CD4-positive, alpha-beta T cell (primary cell): ENCODE measurements around the gene PIK3IP1. TPM values are rescaled to one million over a fixed set of nuclear protein-coding genes. Genes with fewer than 3 reads are reported as not detected.

Experiments used
- ATAC-seq: fragments of 200-7000 bp; cut with Tn5 transposase; one replicate; pipeline ENCODE4 v1.10.0; 2022; ENCODE audit warnings: mild to moderate bottlenecking; ENCODE audit not compliant: poor library complexity
- CTCF ChIA-PET: fragments of 350-600 bp; sonication (Branson Sonifier 250); formaldehyde crosslinking; loops from one replicate; lab custom pipeline; 2021; ENCODE audit warnings: antibody characterized with exemption, inconsistent platforms; lab: Charles Lee
- POLR2A ChIA-PET: fragments of 350-600 bp; sonication (Branson Sonifier 250); formaldehyde crosslinking; loops from one replicate; lab custom pipeline; 2021; ENCODE audit warnings: antibody characterized with exemption, inconsistent platforms; lab: Charles Lee
- DNase-seq, 14 experiments: peaks; one replicate each; pipeline ENCODE4 v3.0.0-alpha.2; 2013 to 2020; ENCODE audit warnings: mixed read lengths in 2 of 14
- H3K27ac ChIP-seq, 2 donors: one replicate each; pipeline versions ENCODE4 v1.5.1 to v1.7.0; 2013; ENCODE audit warnings: low read length in 2 of 2, low read depth in 1 of 2, mild to moderate bottlenecking in 1 of 2
- H3K27me3 ChIP-seq, 2 experiments: 1 replicate in 1 of 2; 2 replicates in 1 of 2; pipeline versions ENCODE4 v1.6.1 to v1.7.0; 2013; ENCODE audit warnings: low read length in 2 of 2, control low read depth in 1 of 2, mild to moderate bottlenecking in 1 of 2, moderate library complexity in 1 of 2; ENCODE audit not compliant: insufficient read depth in 2 of 2, control insufficient read depth in 1 of 2
- H3K36me3 ChIP-seq: one replicate; pipeline ENCODE4 v1.6.1; 2013; ENCODE audit warnings: low read length, control low read depth; ENCODE audit not compliant: insufficient read depth
- H3K4me1 ChIP-seq: one replicate; pipeline ENCODE4 v1.6.1; 2013; ENCODE audit warnings: low read length, control low read depth; ENCODE audit not compliant: insufficient read depth
- H3K4me3 ChIP-seq: one replicate; pipeline ENCODE4 v1.5.1; 2013; ENCODE audit warnings: mild to moderate bottlenecking, low read length, moderate library complexity
- H3K9me3 ChIP-seq, 2 experiments: 1 replicate in 1 of 2; 2 replicates in 1 of 2; pipeline versions ENCODE4 v1.6.1 to v1.7.0; 2013; ENCODE audit warnings: low read length in 2 of 2, mild to moderate bottlenecking in 2 of 2, control low read depth in 1 of 2, moderate library complexity in 1 of 2; ENCODE audit not compliant: control insufficient read depth in 1 of 2, insufficient read depth in 1 of 2
- H3K27ac Mint-ChIP-seq: one replicate; pipeline ENCODE4 v1.8.0; 2020; ENCODE audit warnings: mixed read lengths
- H3K27me3 Mint-ChIP-seq: one replicate; pipeline ENCODE4 v1.8.0; 2021; ENCODE audit warnings: mixed read lengths
- H3K36me3 Mint-ChIP-seq: one replicate; pipeline ENCODE4 v1.8.0; 2021; ENCODE audit warnings: low read depth, mixed read lengths
- H3K4me1 Mint-ChIP-seq: one replicate; pipeline ENCODE4 v1.8.0; 2021; ENCODE audit warnings: low read depth, mixed read lengths
- H3K4me3 Mint-ChIP-seq: one replicate; pipeline ENCODE4 v1.8.0; 2020; ENCODE audit warnings: mild to moderate bottlenecking, mixed read lengths
- H3K9me3 Mint-ChIP-seq: one replicate; pipeline ENCODE4 v1.8.0; 2020; ENCODE audit warnings: mixed read lengths
- intact Hi-C, 2 experiments: fragments of 100-400 bp; cut with DNase I in 1 of 2; cut with micrococcal nuclease in 1 of 2; formaldehyde crosslinking; loops; one replicate each; pipeline versions ENCODE4 v1.15.1 to v1.9.0; 2023 to 2025; cut with DNase I, micrococcal nuclease
- total RNA-seq, 174 experiments: library from RNA in 2 of 174; stranded (reverse) in 2 of 174; gene quantifications; one replicate each; pipeline ENCODE4 v1.2.3 and lab custom pipeline; 2021 to 2026
- TF ChIP-seq, protein P1 (sequence below): fragments of 200-600 bp; IDR thresholded peaks from one replicate; pipeline ENCODE4 v1.8.0; 2022; ENCODE audit warnings: antibody characterized with exemption, mild to moderate bottlenecking

Gene PIK3IP1
- total RNA-seq, 2 experiments from 2014 or later, result 1,063 to 1,072 TPM

DNA sequence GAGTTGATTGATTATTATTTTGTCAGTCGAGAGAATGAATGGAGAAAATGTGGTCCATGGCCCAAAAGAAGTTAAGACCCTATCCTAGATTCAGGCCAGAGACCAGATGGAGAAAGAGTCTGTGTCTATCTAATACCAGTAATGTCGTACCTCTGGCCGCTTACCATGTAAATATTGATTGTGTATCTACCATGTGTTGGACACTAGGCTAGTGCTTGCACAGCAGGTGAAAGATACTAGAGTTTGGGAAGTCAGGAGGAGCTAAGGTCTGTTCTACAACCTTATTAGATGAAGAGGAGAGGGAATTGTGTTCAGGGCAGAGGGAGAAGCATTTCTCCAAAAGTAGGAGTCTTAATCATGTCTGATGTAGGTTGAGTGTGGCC lies 31.8 kb downstream of the PIK3IP1 start:
- Mint-ChIP-seq H3K4me3 (no peak overlapping the region), H3K27ac (no peak overlapping the region)

DNA sequence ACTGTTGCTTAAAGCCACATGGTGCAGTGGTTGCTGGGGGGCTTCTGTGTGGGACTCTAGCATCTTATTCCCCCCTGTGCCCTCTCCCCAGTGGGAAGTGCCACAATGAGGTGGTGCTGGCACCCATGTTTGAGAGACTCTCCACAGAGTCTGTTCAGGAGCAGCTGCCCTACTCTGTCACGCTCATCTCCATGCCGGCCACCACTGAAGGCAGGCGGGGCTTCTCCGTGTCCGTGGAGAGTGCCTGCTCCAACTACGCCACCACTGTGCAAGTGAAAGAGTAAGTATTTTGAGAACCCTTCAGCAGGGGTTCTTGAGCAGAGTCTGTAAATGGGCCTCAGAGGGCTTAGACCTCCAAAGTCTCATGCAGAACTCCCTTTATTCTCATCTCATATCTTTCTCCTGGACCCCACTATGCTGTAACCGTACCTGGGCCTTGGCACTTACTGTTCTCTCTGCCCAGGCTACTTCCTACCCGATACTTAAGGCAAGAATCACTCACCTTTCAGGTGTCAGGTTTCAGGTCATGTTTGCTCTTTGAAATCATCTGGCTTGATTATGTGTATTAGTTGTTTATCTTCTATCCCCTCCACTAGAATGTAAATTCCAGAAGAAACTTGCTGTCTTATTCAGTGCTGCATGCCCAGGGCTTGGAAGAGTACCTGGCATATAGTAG lies 32.4 kb downstream of the PIK3IP1 start:
- Histone ChIP-seq H3K27me3 (no peaks in the 10 kb centered on the region), H3K4me1 (no peaks in the 10 kb centered on the region), H3K9me3 (no peaks in the 10 kb centered on the region), H3K36me3 (peaks cover 57% of the 10 kb centered on the region), H3K4me3 (no peak overlapping the region), H3K27ac (no peak overlapping the region)
- peaks cover 21% of the 10 kb centered on the region for H3K4me1 Mint-ChIP-seq
- no peak overlapping the region for H3K27ac Mint-ChIP-seq
- POLR2A ChIA-PET, result no interaction called here
- no peak overlapping the region for H3K4me3 Mint-ChIP-seq
- H3K36me3 Mint-ChIP-seq, result peaks cover 67% of the 10 kb centered on the region
- intact Hi-C loops, result no loop called here
- CTCF ChIA-PET, result no interaction called here
- no peak for ATAC-seq
- TF ChIP-seq, protein P1, sequence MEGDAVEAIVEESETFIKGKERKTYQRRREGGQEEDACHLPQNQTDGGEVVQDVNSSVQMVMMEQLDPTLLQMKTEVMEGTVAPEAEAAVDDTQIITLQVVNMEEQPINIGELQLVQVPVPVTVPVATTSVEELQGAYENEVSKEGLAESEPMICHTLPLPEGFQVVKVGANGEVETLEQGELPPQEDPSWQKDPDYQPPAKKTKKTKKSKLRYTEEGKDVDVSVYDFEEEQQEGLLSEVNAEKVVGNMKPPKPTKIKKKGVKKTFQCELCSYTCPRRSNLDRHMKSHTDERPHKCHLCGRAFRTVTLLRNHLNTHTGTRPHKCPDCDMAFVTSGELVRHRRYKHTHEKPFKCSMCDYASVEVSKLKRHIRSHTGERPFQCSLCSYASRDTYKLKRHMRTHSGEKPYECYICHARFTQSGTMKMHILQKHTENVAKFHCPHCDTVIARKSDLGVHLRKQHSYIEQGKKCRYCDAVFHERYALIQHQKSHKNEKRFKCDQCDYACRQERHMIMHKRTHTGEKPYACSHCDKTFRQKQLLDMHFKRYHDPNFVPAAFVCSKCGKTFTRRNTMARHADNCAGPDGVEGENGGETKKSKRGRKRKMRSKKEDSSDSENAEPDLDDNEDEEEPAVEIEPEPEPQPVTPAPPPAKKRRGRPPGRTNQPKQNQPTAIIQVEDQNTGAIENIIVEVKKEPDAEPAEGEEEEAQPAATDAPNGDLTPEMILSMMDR, result no peak
- no peak for DNase-seq
- H3K27me3 Mint-ChIP-seq, result no peaks in the 10 kb centered on the region
- no peaks in the 10 kb centered on the region for H3K9me3 Mint-ChIP-seq

More for the DNA sequence above, 31.8 kb downstream of the PIK3IP1 start:
- Histone ChIP-seq H3K27me3 (no peaks in the 10 kb centered on the region), H3K36me3 (peaks cover 57% of the 10 kb centered on the region), H3K27ac (no peak overlapping the region), H3K4me3 (no peak overlapping the region), H3K9me3 (no peaks in the 10 kb centered on the region), H3K4me1 (no peaks in the 10 kb centered on the region)
- no peaks in the 10 kb centered on the region for H3K9me3 Mint-ChIP-seq
- intact Hi-C loops, result no loop called here
- CTCF ChIA-PET, result no interaction called here
- POLR2A ChIA-PET, result no interaction called here
- peaks cover 16% of the 10 kb centered on the region for H3K4me1 Mint-ChIP-seq
- DNase-seq, result no peak
- H3K27me3 Mint-ChIP-seq, result no peaks in the 10 kb centered on the region
- ATAC-seq, result no peak
- H3K36me3 Mint-ChIP-seq, result peaks cover 63% of the 10 kb centered on the region
- TF ChIP-seq, protein P1, result no peak

DNA sequence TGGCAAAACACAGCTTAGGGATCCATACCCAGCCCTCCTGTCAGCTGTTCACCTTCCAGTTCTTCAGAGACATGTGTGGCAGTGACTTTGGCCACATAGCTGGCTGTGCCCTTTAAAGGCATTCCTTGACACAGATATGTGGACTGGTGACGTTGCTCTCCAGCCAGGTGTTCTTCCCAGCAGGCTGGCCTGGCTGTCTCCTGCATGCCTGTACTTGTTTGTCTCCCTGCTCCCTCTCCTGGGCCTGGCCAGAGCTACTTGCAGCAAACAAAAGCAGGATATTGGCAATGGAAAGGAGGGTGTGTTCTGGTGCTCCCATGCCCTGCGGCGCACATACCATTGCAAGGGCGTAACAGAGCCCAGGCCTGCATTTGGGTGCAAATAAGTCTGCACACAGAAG lies 38.3 kb downstream of the PIK3IP1 start:
- H3K36me3 ChIP-seq, result peaks cover 24% of the 10 kb centered on the region
- DNase-seq, result no peak
- Mint-ChIP-seq H3K27me3 (no peaks in the 10 kb centered on the region), H3K4me1 (peaks cover 23% of the 10 kb centered on the region), H3K27ac (no peak overlapping the region), H3K36me3 (peaks cover 23% of the 10 kb centered on the region), H3K4me3 (no peak overlapping the region), H3K9me3 (no peaks in the 10 kb centered on the region)
- H3K27me3 ChIP-seq, result no peaks in the 10 kb centered on the region
- no peak overlapping the region for H3K27ac ChIP-seq
- intact Hi-C loops, result no loop called here
- ChIA-PET POLR2A (interaction anchor here (0.8 to 2.4 kb wide), 2 partner anchors 17 to 25 kb away, joined by 3 to 6 read pairs; no protein-coding TSS in a partner anchor), CTCF (no interaction called here)
- H3K4me1 ChIP-seq, result no peaks in the 10 kb centered on the region
- no peak for ATAC-seq
- TF ChIP-seq, protein P1, result no peak
- no peak overlapping the region for H3K4me3 ChIP-seq
- H3K9me3 ChIP-seq, result no peaks in the 10 kb centered on the region
